NCI-H1092 (cell line): ENCODE measurements around the gene PEAK3.

Source experiments
- DNase-seq: peaks from one replicate; lab custom pipeline; 2025; lab: John Stamatoyannopoulos, UW

Gene PEAK3

GRCh38 chr19:2249880-2250765, 31.9 kb downstream of the PEAK3 start:
- DNase-seq: no peak

GRCh38 chr19:2249010-2249866, 32.7 kb downstream of the PEAK3 start, which contains the start of gene AMH:
Gene AMH, plus strand, starts transcription at chr19:2249323. Its CDS starts 10 bp downstream, at chr19:2249333.
- no peak for DNase-seq

GRCh38 chr19:2248136-2249009, 33.6 kb downstream of the PEAK3 start:
- no peak for DNase-seq

GRCh38 chr19:2247433-2248101, 34.4 kb downstream of the PEAK3 start:
- DNase-seq: no peak

- no peak for DNase-seq
These were observed 35.1 kb downstream of the PEAK3 start for GRCh38 chr19:2246801-2247361.

GRCh38 chr19:2246014-2246620, 35.9 kb downstream of the PEAK3 start:
- DNase-seq: no peak

- no peak for DNase-seq
These were observed 36.7 kb downstream of the PEAK3 start for GRCh38 chr19:2245273-2245672.

- DNase-seq: no peak
These were observed 37.5 kb downstream of the PEAK3 start for GRCh38 chr19:2244486-2244885.

GRCh38 chr19:2244125-2244411, 37.9 kb downstream of the PEAK3 start:
- DNase-seq: no peak

GRCh38 chr19:2243274-2244124, 38.5 kb downstream of the PEAK3 start:
- DNase-seq: no peak

GRCh38 chr19:2242816-2243215, 39.2 kb downstream of the PEAK3 start:
- DNase-seq: no peak

- no peak for DNase-seq
These were observed 39.9 kb downstream of the PEAK3 start for GRCh38 chr19:2242092-2242537.

GRCh38 chr19:2240881-2241760, 40.9 kb downstream of the PEAK3 start:
- DNase-seq: no peak

GRCh38 chr19:2239771-2240770, 41.9 kb downstream of the PEAK3 start:
- no peak for DNase-seq

- no peak for DNase-seq
These were observed 42.8 kb downstream of the PEAK3 start for GRCh38 chr19:2239173-2239572.

GRCh38 chr19:2237869-2238153, 44.2 kb downstream of the PEAK3 start:
- DNase-seq: no peak

GRCh38 chr19:2237051-2237868, 44.7 kb downstream of the PEAK3 start:
- DNase-seq: no peak
